GM13976 (cell line): ENCODE measurements around the gene PRDM7.
"Not testable (repeated sequence)": the region's sequence is repeated elsewhere in the genome, so short reads cannot be mapped to it uniquely, and the experiment has no call there.

Experiments
- DNase-seq: peaks from one replicate; pipeline ENCODE4 v3.0.0; 2012; ENCODE audit warnings: low spot score
- CTCF ChIP-seq: IDR thresholded peaks from 2 replicates; pipeline ENCODE4 v1.5.1; 2012; ENCODE audit warnings: borderline replicate concordance, mild to moderate bottlenecking; ENCODE audit not compliant: insufficient read depth; ENCODE audit errors: extremely low read depth, missing control alignments, control extremely low read depth
- in situ Hi-C: fragments of 300-500 bp; cut with MboI; formaldehyde crosslinking; loops from one replicate; pipeline ENCODE4 v1.12.0; 2022; ENCODE audit warnings: low sequenced_read_pairs, mixed read lengths, inconsistent platforms; ENCODE audit not compliant: unreplicated experiment

Gene PRDM7

GRCh38 chr16:90009172-90009899, 67.8 kb downstream of the PRDM7 start:
- TF ChIP-seq CTCF, result no peak
- in situ Hi-C loops, result no loop called here
- no peak for DNase-seq

GRCh38 chr16:90008708-90009145, 68.4 kb downstream of the PRDM7 start:
- in situ Hi-C loops, result no loop called here
- TF ChIP-seq CTCF, result no peak
- peak; percentile 85 for DNase-seq

- in situ Hi-C loops, DNase-seq: not testable (repeated sequence)
These were observed 69.4 kb downstream of the PRDM7 start for GRCh38 chr16:90007635-90008234.

GRCh38 chr16:90007015-90007414, 70.1 kb downstream of the PRDM7 start:
- no peak for DNase-seq
- in situ Hi-C loops, result no loop called here

More at GRCh38 chr16:90007015-90007414, 70.1 kb downstream of the PRDM7 start:
- no peak for TF ChIP-seq CTCF
